ENCODE results near the gene LRIG3.

LRIG3 gene

DNA sequence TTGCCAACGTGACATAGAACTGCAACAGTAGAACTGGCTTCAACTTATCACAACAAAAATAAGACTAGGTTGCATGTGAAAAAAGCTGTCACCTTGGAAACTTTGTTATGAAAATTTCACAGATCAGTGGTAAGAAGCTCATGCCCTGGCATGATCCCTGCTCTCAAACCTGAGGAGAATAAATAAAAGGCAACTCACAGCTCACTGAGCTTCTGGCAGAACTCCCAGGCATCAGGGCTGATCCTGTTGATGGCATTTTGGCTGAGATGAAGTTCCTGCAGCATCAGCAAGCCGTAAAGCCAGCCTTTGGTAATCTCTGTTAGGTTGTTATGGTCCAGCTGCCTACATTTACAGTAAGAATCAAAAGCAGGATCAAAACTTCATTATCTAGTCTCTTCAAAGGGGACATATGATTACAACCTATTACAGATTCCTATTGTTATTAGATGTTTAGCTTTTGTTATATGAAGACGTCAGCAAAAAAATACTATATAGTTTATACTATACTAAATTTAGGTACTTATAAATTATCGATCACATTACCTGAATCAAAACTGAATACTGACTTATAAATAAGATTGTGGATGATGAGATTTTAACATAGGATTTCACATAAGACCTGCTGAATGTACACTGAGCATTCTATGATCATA, 32.0 kb downstream of the LRIG3 start:
- H3K4me1 ChIP-seq (ENCODE audit: low read length), result no peaks in the 10 kb centered on the region
- no peak overlapping the region for H3K4me2 ChIP-seq (ENCODE audit: low read length)
- no peaks in the 10 kb centered on the region for H3K79me2 ChIP-seq (ENCODE audit: low read length)
- no peak for TF ChIP-seq EZH2phosphoT487 (IDR thresholded peaks at IDR 0.05; ENCODE audit: low read depth)
- TF ChIP-seq, protein P1, sequence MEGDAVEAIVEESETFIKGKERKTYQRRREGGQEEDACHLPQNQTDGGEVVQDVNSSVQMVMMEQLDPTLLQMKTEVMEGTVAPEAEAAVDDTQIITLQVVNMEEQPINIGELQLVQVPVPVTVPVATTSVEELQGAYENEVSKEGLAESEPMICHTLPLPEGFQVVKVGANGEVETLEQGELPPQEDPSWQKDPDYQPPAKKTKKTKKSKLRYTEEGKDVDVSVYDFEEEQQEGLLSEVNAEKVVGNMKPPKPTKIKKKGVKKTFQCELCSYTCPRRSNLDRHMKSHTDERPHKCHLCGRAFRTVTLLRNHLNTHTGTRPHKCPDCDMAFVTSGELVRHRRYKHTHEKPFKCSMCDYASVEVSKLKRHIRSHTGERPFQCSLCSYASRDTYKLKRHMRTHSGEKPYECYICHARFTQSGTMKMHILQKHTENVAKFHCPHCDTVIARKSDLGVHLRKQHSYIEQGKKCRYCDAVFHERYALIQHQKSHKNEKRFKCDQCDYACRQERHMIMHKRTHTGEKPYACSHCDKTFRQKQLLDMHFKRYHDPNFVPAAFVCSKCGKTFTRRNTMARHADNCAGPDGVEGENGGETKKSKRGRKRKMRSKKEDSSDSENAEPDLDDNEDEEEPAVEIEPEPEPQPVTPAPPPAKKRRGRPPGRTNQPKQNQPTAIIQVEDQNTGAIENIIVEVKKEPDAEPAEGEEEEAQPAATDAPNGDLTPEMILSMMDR (IDR thresholded peaks at IDR 0.05; ENCODE audit: low read depth, low read length), result no peak
- H3K9me3 ChIP-seq (ENCODE audit: insufficient read depth, low read length), result no peaks in the 10 kb centered on the region
- H2AFZ ChIP-seq (ENCODE audit: low read depth, low read length), result no peak overlapping the region
- no peaks in the 10 kb centered on the region for H3K36me3 ChIP-seq (replicated peaks; ENCODE audit: low read depth, low read length)
- no peaks in the 10 kb centered on the region for H3K27me3 ChIP-seq (ENCODE audit: low read depth, low read length)
- H3K4me3 ChIP-seq (ENCODE audit: low read length), result no peak overlapping the region
- H3K27ac ChIP-seq (ENCODE audit: low read length), result no peak overlapping the region
- H3K9ac ChIP-seq (ENCODE audit: low read length), result no peak overlapping the region
- H4K20me1 ChIP-seq (ENCODE audit: insufficient read depth, low read length), result no peaks in the 10 kb centered on the region

DNA sequence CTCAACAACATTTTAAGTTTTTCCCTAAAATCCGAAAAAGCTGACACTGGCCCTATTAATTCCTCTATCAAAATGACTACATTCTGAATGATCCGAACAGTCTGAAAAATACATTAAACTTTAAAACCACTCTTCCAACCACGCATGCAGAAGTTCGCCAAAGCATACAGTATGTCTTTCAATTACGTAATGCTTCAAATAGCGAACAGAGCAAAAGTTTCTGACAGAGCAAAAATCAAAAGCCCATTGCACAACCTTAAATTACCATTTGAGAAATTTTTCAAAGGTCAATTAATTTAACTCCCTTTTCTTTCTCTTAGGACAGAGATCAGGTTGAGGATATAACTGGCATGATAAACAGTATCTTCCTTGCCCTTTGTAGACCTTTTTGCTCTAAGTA, 33.2 kb downstream of the LRIG3 start:
- no peak overlapping the region for H3K4me3 ChIP-seq (ENCODE audit: low read length)
- H3K4me1 ChIP-seq (ENCODE audit: low read length), result no peaks in the 10 kb centered on the region
- no peaks in the 10 kb centered on the region for H3K27me3 ChIP-seq (ENCODE audit: low read depth, low read length)
- no peak overlapping the region for H3K27ac ChIP-seq (ENCODE audit: low read length)
- no peak overlapping the region for H3K4me2 ChIP-seq (ENCODE audit: low read length)
- H3K9ac ChIP-seq (ENCODE audit: low read length), result no peak overlapping the region
- no peak for TF ChIP-seq EZH2phosphoT487 (IDR thresholded peaks at IDR 0.05; ENCODE audit: low read depth)
- TF ChIP-seq, protein P1 (IDR thresholded peaks at IDR 0.05; ENCODE audit: low read depth, low read length), result no peak
- H3K79me2 ChIP-seq (ENCODE audit: low read length), result no peaks in the 10 kb centered on the region
- H4K20me1 ChIP-seq (ENCODE audit: insufficient read depth, low read length), result no peaks in the 10 kb centered on the region
- H3K36me3 ChIP-seq (replicated peaks; ENCODE audit: low read depth, low read length), result no peaks in the 10 kb centered on the region
- H2AFZ ChIP-seq (ENCODE audit: low read depth, low read length), result no peak overlapping the region
- H3K9me3 ChIP-seq (ENCODE audit: insufficient read depth, low read length), result no peaks in the 10 kb centered on the region

DNA sequence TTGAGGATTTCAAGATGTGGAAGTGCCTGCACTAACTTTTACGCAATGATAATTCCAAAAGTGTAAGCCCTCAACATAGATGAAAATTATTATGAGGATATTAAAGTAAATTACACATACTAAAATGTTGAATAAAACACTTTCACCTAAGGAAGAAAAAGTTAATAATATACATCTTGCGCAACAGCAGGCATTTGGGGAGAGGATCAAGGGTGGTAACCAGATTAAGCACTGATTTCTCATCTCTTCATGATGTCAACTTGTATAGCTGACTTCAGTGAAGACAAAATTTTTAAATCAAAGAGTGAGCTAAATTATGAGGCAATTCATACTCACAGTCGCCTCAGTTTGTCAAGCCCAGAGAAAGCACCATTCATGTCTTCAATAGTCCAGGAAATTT, 33.8 kb downstream of the LRIG3 start:
- Histone ChIP-seq H4K20me1 (ENCODE audit: insufficient read depth, low read length) (no peaks in the 10 kb centered on the region), H3K27me3 (ENCODE audit: low read depth, low read length) (no peaks in the 10 kb centered on the region), H3K36me3 (replicated peaks; ENCODE audit: low read depth, low read length) (no peaks in the 10 kb centered on the region), H3K9ac (ENCODE audit: low read length) (no peak overlapping the region), H3K27ac (ENCODE audit: low read length) (no peak overlapping the region), H3K4me1 (ENCODE audit: low read length) (no peaks in the 10 kb centered on the region), H3K79me2 (ENCODE audit: low read length) (no peaks in the 10 kb centered on the region), H3K4me3 (ENCODE audit: low read length) (no peak overlapping the region), H2AFZ (ENCODE audit: low read depth, low read length) (no peak overlapping the region), H3K9me3 (ENCODE audit: insufficient read depth, low read length) (no peaks in the 10 kb centered on the region), H3K4me2 (ENCODE audit: low read length) (no peak overlapping the region)
- TF ChIP-seq EZH2phosphoT487 (IDR thresholded peaks at IDR 0.05; ENCODE audit: low read depth), result no peak
- TF ChIP-seq, protein P1 (IDR thresholded peaks at IDR 0.05; ENCODE audit: low read depth, low read length), result no peak

DNA sequence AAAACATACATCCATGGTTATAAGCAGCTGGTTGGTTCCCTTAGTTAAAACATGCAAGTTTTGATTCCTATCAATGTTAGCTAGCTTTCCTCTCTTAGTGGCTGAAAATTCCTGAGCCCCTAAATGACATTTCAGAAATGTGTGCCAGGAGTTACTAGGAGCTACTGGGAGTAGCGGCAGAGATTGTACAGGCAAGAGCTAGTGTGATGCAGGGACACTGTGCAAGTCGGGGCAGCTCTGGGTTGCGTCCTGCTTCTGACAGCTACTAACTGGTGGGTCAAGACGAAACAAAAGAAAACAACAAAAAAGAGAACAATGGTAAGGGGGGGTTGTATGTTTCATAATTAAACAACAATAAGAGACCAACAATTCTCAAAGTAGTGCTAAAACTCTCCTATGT, 35.4 kb downstream of the LRIG3 start:
- H3K4me1 ChIP-seq (ENCODE audit: low read length), result no peaks in the 10 kb centered on the region
- H4K20me1 ChIP-seq (ENCODE audit: insufficient read depth, low read length), result no peaks in the 10 kb centered on the region
- H3K36me3 ChIP-seq (replicated peaks; ENCODE audit: low read depth, low read length), result no peaks in the 10 kb centered on the region
- H3K4me2 ChIP-seq (ENCODE audit: low read length), result no peak overlapping the region
- H3K9ac ChIP-seq (ENCODE audit: low read length), result no peak overlapping the region
- H3K27me3 ChIP-seq (ENCODE audit: low read depth, low read length), result no peaks in the 10 kb centered on the region
- no peak overlapping the region for H2AFZ ChIP-seq (ENCODE audit: low read depth, low read length)
- H3K27ac ChIP-seq (ENCODE audit: low read length), result no peak overlapping the region
- no peaks in the 10 kb centered on the region for H3K79me2 ChIP-seq (ENCODE audit: low read length)
- no peak for TF ChIP-seq EZH2phosphoT487 (IDR thresholded peaks at IDR 0.05; ENCODE audit: low read depth)
- TF ChIP-seq, protein P1 (IDR thresholded peaks at IDR 0.05; ENCODE audit: low read depth, low read length), result no peak
- H3K9me3 ChIP-seq (ENCODE audit: insufficient read depth, low read length), result no peaks in the 10 kb centered on the region
- H3K4me3 ChIP-seq (ENCODE audit: low read length), result no peak overlapping the region

Data from OCI-LY3 (cell line).